A549 (cell line): ENCODE measurements around the gene HACE1. TPM values are rescaled to one million over a fixed set of nuclear protein-coding genes. Genes with fewer than 3 reads are reported as not detected.

ENCODE experiments used
- ATAC-seq, 2 experiments: fragments of 200-7000 bp in 1 of 2; fragments of >200 bp in 1 of 2; cut with Nextera tagmentation in 1 of 2; cut with Tn5 transposase in 1 of 2; 3 replicates each; pipeline versions ENCODE4 v1.8.0 to v1.9.1; 2018 to 2020; ENCODE audit warnings: mild to moderate bottlenecking in 1 of 2, moderate library complexity in 1 of 2
- CTCF ChIA-PET: fragments of 300-600 bp; sonication (Branson Sonifier 250); formaldehyde crosslinking; extraction: SDS; loops from one replicate; lab custom pipeline; 2021; ENCODE audit warnings: antibody characterized with exemption, inconsistent platforms; lab: Yijun Ruan, JAX
- POLR2A ChIA-PET: fragments of 350-600 bp; formaldehyde crosslinking; extraction: SDS; loops from one replicate; lab custom pipeline; 2021; ENCODE audit warnings: antibody characterized with exemption, inconsistent platforms; lab: Yijun Ruan, JAX
- DNase-seq, 2 experiments: peaks; one replicate each; pipeline versions ENCODE4 v3.0.0 to v3.0.0-alpha.2; 2011 to 2016; ENCODE audit warnings: low read depth in 1 of 2, low spot score in 1 of 2
- FAIRE-seq: peaks from 2 replicates; lab custom pipeline; 2011; peaks lifted over from hg19 to GRCh38; lab: Jason Lieb, UNC
- H3K27ac ChIP-seq, 2 experiments: fragments of >200 bp; sonication (Bioruptor Twin); formaldehyde crosslinking; 3 replicates each; pipeline ENCODE4 v1.5.1; 2016 to 2017
- H3K4me1 ChIP-seq: fragments of >200 bp; sonication (Bioruptor Twin); formaldehyde crosslinking; 3 replicates; pipeline ENCODE4 v1.6.1; 2016
- H3K4me2 ChIP-seq: fragments of >200 bp; sonication (Bioruptor Twin); formaldehyde crosslinking; 3 replicates; pipeline ENCODE4 v1.6.1; 2016
- H3K4me3 ChIP-seq: fragments of >200 bp; sonication (Bioruptor Twin); formaldehyde crosslinking; 3 replicates; pipeline ENCODE4 v1.5.1; 2016
- H3K9me3 ChIP-seq: fragments of >200 bp; sonication (Bioruptor Twin); formaldehyde crosslinking; 3 replicates; pipeline ENCODE4 v1.6.1; 2016
- BHLHE40 ChIP-seq: IDR thresholded peaks from 2 replicates; pipeline ENCODE4 v1.6.1; 2012; ENCODE audit warnings: low read depth, low read length, inconsistent platforms
- CBX2 ChIP-seq: fragments of 200-600 bp; sonication (generic); IDR thresholded peaks from 2 replicates; pipeline ENCODE4 v1.6.1; 2016; ENCODE audit warnings: low read depth, mild to moderate bottlenecking, borderline replicate concordance
- CHD2 ChIP-seq: fragments of 150-350 bp; IDR thresholded peaks from 2 replicates; pipeline ENCODE4 v1.6.1; 2014; ENCODE audit warnings: low read length; ENCODE audit not compliant: partially characterized antibody
- EHF ChIP-seq: fragments of 250-450 bp; sonication (Bioruptor Pico); IDR thresholded peaks from 2 replicates; pipeline ENCODE4 v1.5.0; 2020; ENCODE audit warnings: mild to moderate bottlenecking
- EHMT2 ChIP-seq: fragments of 200-600 bp; sonication (generic); IDR thresholded peaks from 2 replicates; pipeline ENCODE4 v1.6.1; 2016; ENCODE audit warnings: antibody characterized with exemption, low read depth, mild to moderate bottlenecking, moderate library complexity
- FOSB ChIP-seq: fragments of 250-450 bp; sonication (Bioruptor Pico); IDR thresholded peaks from 2 replicates; pipeline ENCODE4 v1.5.0; 2020; ENCODE audit warnings: mild to moderate bottlenecking, moderate library complexity
- GATA3 ChIP-seq: IDR thresholded peaks from 2 replicates; pipeline ENCODE4 v1.6.1; 2012; ENCODE audit warnings: borderline replicate concordance
- JUNB ChIP-seq: fragments of >200 bp; sonication (Bioruptor Twin); formaldehyde crosslinking; IDR thresholded peaks from 2 replicates; pipeline ENCODE4 v1.6.1; 2016
- KDM5A ChIP-seq: fragments of 200-600 bp; sonication (generic); IDR thresholded peaks from 2 replicates; pipeline ENCODE4 v1.6.1; 2016; ENCODE audit warnings: antibody characterized with exemption, mild to moderate bottlenecking
- MAFK ChIP-seq: fragments of 450-650 bp; IDR thresholded peaks from 2 replicates; pipeline ENCODE4 v1.6.1; 2014; ENCODE audit not compliant: partially characterized antibody
- MAZ ChIP-seq: fragments of 150-350 bp; IDR thresholded peaks from 2 replicates; pipeline ENCODE4 v1.6.1; 2014; ENCODE audit warnings: antibody characterized with exemption, low read depth, low read length, borderline replicate concordance
- NPAS2 ChIP-seq: fragments of 250-450 bp; sonication (Bioruptor Pico); IDR thresholded peaks from 2 replicates; pipeline ENCODE4 v1.8.0; 2022; ENCODE audit warnings: mild to moderate bottlenecking, moderate library complexity, borderline replicate concordance
- NR3C1 ChIP-seq: fragments of >200 bp; sonication (Bioruptor Twin); formaldehyde crosslinking; IDR thresholded peaks from 3 replicates; pipeline ENCODE4 v1.6.1; 2017
- PHF8 ChIP-seq: fragments of 200-600 bp; sonication (generic); IDR thresholded peaks from 2 replicates; pipeline ENCODE4 v1.6.1; 2016; ENCODE audit warnings: low read depth, mild to moderate bottlenecking, antibody characterized with exemption, moderate library complexity, borderline replicate concordance
- POLR2AphosphoS2 ChIP-seq: conservative IDR thresholded peaks from 2 replicates; pipeline ENCODE4 v1.6.1; 2012; ENCODE audit warnings: low read length, improper control_type of control experiment, inconsistent platforms
- RCOR1 ChIP-seq: fragments of 150-350 bp; IDR thresholded peaks from 2 replicates; pipeline ENCODE4 v1.6.1; 2014; ENCODE audit warnings: antibody characterized with exemption, low read length, low read depth
- TFCP2L1 ChIP-seq: fragments of 250-450 bp; sonication (Bioruptor Pico); IDR thresholded peaks from 2 replicates; pipeline ENCODE4 v1.5.0; 2021; ENCODE audit warnings: mild to moderate bottlenecking
- ZC3H11A ChIP-seq: fragments of 450-650 bp; IDR thresholded peaks from 2 replicates; pipeline ENCODE4 v1.6.1; 2014; ENCODE audit warnings: antibody characterized with exemption, mild to moderate bottlenecking
- WGBS: methylation state at CpG from one replicate; pipeline ENCODE4 v1.1.6; 2017; ENCODE audit errors: missing lambda C conversion rate; 5-methylcytosine and 5-hydroxymethylcytosine counted together
- polyA plus RNA-seq, 4 experiments: library from polyadenylated mRNA; depleted of rRNA in 3 of 4; stranded (reverse); fragments of >200 nt; fragmentation: RNase III in 1 of 4; extraction: RNeasy Plus Mini Kit Qiagen cat#74134 plus additional on column Dnase treatment in 1 of 4; gene quantifications; 2 replicates in 3 of 4; 3 replicates in 1 of 4; pipeline ENCODE4 v1.2.3, GENCODE V29; 2011 to 2017
- TF ChIP-seq, protein P1 (sequence below): IDR thresholded peaks from 2 replicates; pipeline ENCODE4 v1.6.1; 2012; ENCODE audit warnings: low read depth, borderline replicate concordance
- TF ChIP-seq, protein P2 (sequence below): fragments of >200 bp; sonication (Bioruptor Twin); formaldehyde crosslinking; IDR thresholded peaks from 3 replicates; pipeline ENCODE4 v1.6.1; 2016
- TF ChIP-seq, protein P3 (sequence below): IDR thresholded peaks from 2 replicates; pipeline ENCODE4 v1.6.1; 2012
- TF ChIP-seq, protein P4 (sequence below): fragments of >200 bp; sonication (Bioruptor Twin); formaldehyde crosslinking; IDR thresholded peaks from 2 replicates; pipeline ENCODE4 v1.6.1; 2016
- TF ChIP-seq, protein P5 (sequence below): fragments of >200 bp; sonication (Bioruptor Twin); formaldehyde crosslinking; IDR thresholded peaks from 3 replicates; pipeline ENCODE4 v1.5.1; 2016
- TF ChIP-seq, protein P6 (sequence below): fragments of 150-350 bp; IDR thresholded peaks from 2 replicates; pipeline ENCODE4 v1.6.1; 2014; ENCODE audit warnings: low read depth, mild to moderate bottlenecking, low read length

The HACE1 gene
- polyA plus RNA-seq, 2 of the 4 experiments (the other 2 are of a cell fraction): 3.4 to 9.7 TPM

DNA sequence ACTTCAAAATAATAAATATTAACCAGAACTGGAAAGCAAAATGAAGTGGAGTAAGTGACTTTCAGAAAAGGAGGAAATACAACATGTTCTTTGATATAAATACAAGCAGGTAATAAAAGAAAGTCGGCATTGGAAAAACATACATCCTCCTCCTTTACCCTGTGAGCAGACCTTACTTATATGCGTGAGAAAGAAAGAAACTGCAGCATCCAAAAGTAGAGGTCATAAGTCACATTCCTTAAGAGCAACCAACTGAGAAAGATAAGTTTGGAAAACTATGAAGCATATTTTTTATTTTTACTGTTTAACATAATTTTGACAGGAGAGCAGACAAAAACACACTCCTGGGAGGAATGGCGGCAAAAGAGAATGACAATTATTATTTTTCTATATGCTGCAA, 155.5 kb downstream of the HACE1 start (continued):
- TF ChIP-seq KDM5A: no peak

DNA sequence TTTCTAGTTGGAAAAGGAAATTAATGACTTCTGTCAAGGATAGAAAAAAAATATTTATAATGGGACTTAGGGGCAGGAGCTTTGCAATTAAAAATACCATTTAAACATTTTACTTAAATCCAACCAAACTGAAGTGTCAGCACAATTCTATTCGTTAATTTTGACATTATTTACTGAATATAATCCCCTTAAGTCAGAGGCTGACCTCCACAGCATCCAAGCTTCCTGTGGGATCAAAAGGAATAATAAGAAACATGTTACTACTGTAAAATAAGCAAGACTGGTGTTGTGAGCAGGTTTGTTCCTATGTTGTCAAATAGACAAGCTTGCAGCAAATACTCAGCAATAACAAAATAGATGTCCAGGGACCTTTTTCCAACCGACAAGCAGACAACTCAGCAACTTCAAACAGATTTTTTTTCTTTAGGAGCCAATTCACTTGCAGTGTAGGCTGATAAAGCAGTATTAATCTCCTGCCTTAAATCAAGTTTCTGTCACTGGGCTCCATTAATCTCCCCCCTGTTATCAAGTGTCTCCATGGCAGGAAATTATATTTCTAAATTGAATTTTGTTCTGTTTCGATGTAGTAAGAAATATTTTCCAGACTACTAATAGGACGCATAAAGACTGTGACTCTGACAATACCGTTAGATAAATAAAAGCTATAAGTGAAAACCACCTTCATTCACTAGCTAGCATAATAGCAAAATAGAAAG, 157.4 kb downstream of the HACE1 start:
- no peak overlapping the region for H3K27ac ChIP-seq
- DNase-seq (no peak), ATAC-seq (no peak), FAIRE-seq (no peak)
- CTCF ChIA-PET: no interaction called here
- H3K4me1 ChIP-seq: no peaks in the 10 kb centered on the region
- POLR2A ChIA-PET: no interaction called here
- H3K4me3 ChIP-seq: no peak overlapping the region
- 62% methylated on average over 5 of the region's 5 CpGs for WGBS
- peak; percentile 37 for TF ChIP-seq MAFK
- TF ChIP-seq, protein P1, sequence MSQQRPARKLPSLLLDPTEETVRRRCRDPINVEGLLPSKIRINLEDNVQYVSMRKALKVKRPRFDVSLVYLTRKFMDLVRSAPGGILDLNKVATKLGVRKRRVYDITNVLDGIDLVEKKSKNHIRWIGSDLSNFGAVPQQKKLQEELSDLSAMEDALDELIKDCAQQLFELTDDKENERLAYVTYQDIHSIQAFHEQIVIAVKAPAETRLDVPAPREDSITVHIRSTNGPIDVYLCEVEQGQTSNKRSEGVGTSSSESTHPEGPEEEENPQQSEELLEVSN: no peak
- H3K9me3 ChIP-seq: no peaks in the 10 kb centered on the region
- no peak overlapping the region for H3K4me2 ChIP-seq

DNA sequence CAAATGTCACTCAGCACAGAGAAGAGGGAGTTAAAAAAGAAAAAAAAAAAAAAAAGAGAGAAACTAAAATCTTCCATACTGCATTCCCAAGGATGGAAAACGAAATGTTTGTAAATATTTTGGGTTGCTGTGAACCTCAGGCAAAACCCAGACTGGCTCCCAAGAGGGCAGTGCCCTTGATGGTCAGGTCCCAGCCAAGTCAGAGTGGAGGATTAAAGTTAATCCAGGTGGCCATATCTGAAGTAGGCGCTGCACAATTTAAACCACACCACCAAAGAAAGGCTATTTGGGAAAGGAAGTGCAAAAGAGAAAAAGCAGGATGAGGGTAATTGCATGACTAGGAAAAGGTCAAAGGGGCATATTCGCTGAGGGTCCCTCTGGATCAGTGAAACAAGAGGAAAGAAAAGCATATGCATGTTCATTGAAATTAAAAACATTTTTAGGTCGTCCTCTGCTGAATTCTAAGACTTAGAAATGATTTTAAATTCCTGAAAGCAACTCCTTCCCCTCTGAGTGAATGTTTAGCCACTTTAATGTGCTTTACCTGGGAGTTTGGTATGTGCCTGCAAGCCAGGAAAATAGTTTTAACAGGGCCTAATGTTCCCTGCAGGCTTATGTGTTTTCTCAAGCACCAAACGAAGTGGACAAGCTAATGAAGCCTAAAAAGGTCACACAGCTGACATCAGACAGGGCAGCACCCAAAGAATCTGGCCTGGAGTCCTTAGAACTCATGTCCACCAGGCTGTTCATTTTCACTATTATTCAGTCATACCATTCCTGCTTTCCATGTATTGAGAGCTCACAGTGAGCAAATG, 159.1 kb downstream of the HACE1 start:
- DNase-seq (no peak), FAIRE-seq (no peak), ATAC-seq (no peak)
- H3K27ac ChIP-seq: no peak overlapping the region
- CTCF ChIA-PET: interaction anchor here (0.6 kb wide), 1 partner anchor 32 kb away, joined by 3 read pairs; no protein-coding TSS in a partner anchor
- no peak for TF ChIP-seq CHD2
- no peak for TF ChIP-seq POLR2AphosphoS2
- TF ChIP-seq, protein P2, sequence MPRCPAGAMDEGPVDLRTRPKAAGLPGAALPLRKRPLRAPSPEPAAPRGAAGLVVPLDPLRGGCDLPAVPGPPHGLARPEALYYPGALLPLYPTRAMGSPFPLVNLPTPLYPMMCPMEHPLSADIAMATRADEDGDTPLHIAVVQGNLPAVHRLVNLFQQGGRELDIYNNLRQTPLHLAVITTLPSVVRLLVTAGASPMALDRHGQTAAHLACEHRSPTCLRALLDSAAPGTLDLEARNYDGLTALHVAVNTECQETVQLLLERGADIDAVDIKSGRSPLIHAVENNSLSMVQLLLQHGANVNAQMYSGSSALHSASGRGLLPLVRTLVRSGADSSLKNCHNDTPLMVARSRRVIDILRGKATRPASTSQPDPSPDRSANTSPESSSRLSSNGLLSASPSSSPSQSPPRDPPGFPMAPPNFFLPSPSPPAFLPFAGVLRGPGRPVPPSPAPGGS: no peak
- TF ChIP-seq, protein P3, sequence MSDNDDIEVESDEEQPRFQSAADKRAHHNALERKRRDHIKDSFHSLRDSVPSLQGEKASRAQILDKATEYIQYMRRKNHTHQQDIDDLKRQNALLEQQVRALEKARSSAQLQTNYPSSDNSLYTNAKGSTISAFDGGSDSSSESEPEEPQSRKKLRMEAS: no peak
- POLR2A ChIA-PET: no interaction called here
- H3K4me2 ChIP-seq: no peak overlapping the region
- no peaks in the 10 kb centered on the region for H3K4me1 ChIP-seq
- H3K4me3 ChIP-seq: no peak overlapping the region
- 45% methylated on average over 5 of the region's 5 CpGs for WGBS
- no peaks in the 10 kb centered on the region for H3K9me3 ChIP-seq

DNA sequence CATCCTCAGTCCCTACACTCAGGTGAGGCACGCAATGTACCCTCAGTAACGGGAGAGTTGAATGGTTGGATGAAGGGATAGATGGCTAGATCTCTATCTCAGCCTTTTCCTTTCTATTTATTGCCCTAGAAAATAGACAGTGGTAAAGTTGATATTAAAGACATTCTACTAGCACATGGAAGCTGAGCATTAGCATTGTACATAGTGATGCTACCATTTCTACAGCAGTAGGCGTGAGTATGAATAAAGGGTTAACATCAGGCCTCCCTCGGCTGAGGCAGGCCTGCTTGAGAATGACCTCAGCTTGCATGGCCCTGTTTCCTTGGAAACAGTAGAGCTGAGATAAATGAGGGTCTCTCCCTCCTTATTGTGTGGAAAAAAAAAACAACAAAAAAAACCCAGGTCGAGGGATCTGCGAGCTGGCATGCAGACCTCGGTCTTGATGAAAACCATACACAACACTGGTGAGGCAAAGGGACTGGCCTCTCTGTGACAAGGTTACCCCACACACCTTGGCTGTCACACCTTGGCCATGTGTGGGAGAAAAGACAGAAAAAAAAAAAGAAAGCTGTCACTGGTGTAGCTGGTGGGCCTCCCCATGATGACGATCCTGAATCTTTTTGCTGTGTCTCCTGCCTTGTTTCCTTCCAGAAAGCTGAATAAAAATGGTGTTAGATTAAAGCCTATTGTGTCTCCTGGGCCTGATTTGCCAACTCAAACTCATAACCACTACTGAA, 160.0 kb downstream of the HACE1 start:
- Histone ChIP-seq H3K4me1 (no peaks in the 10 kb centered on the region), H3K27ac (no peak overlapping the region), H3K9me3 (no peaks in the 10 kb centered on the region), H3K4me3 (no peak overlapping the region), H3K4me2 (no peak overlapping the region)
- FAIRE-seq (no peak), ATAC-seq (no peak), DNase-seq (no peak)
- CTCF ChIA-PET: interaction anchor here (0.6 kb wide), 1 partner anchor 33 kb away, joined by 3 read pairs; no protein-coding TSS in a partner anchor
- POLR2A ChIA-PET: no interaction called here
- WGBS: 92% methylated on average over 8 of the region's 8 CpGs
- no peak for TF ChIP-seq MAZ
- TF ChIP-seq EHF: no peak
- TF ChIP-seq, protein P4, sequence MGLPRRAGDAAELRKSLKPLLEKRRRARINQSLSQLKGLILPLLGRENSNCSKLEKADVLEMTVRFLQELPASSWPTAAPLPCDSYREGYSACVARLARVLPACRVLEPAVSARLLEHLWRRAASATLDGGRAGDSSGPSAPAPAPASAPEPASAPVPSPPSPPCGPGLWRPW: no peak
- TF ChIP-seq TFCP2L1 (CRISPR knock-in tag): no peak
- TF ChIP-seq NPAS2 (CRISPR knock-in tag): no peak
- TF ChIP-seq BHLHE40: no peak
- no peak for TF ChIP-seq ZC3H11A
- no peak for TF ChIP-seq GATA3
- no peak for TF ChIP-seq FOSB
- no peak for TF ChIP-seq NR3C1
- no peak for TF ChIP-seq JUNB
- TF ChIP-seq EHMT2: no peak
- TF ChIP-seq, protein P5, sequence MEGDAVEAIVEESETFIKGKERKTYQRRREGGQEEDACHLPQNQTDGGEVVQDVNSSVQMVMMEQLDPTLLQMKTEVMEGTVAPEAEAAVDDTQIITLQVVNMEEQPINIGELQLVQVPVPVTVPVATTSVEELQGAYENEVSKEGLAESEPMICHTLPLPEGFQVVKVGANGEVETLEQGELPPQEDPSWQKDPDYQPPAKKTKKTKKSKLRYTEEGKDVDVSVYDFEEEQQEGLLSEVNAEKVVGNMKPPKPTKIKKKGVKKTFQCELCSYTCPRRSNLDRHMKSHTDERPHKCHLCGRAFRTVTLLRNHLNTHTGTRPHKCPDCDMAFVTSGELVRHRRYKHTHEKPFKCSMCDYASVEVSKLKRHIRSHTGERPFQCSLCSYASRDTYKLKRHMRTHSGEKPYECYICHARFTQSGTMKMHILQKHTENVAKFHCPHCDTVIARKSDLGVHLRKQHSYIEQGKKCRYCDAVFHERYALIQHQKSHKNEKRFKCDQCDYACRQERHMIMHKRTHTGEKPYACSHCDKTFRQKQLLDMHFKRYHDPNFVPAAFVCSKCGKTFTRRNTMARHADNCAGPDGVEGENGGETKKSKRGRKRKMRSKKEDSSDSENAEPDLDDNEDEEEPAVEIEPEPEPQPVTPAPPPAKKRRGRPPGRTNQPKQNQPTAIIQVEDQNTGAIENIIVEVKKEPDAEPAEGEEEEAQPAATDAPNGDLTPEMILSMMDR: no peak
- TF ChIP-seq, protein P6, sequence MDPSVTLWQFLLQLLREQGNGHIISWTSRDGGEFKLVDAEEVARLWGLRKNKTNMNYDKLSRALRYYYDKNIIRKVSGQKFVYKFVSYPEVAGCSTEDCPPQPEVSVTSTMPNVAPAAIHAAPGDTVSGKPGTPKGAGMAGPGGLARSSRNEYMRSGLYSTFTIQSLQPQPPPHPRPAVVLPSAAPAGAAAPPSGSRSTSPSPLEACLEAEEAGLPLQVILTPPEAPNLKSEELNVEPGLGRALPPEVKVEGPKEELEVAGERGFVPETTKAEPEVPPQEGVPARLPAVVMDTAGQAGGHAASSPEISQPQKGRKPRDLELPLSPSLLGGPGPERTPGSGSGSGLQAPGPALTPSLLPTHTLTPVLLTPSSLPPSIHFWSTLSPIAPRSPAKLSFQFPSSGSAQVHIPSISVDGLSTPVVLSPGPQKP: no peak
- TF ChIP-seq PHF8: no peak
- TF ChIP-seq CBX2: no peak
- TF ChIP-seq POLR2AphosphoS2: no peak
- no peak for TF ChIP-seq RCOR1
